Fibroblast of skin of scalp (primary cell): Measurements from ENCODE around the gene EMC6. TPM values are rescaled to one million over a fixed set of nuclear protein-coding genes. Genes with fewer than 3 reads are reported as not detected.

ENCODE experiments used
- DNase-seq: peaks from one replicate; pipeline ENCODE4 v3.0.0-alpha.2; 2013
- polyA plus RNA-seq, 2 experiments: library from polyadenylated mRNA; unstranded; fragments of 120-200 nt; gene quantifications; one replicate each; pipeline ENCODE4 v1.2.1, GENCODE V29; 2013; ENCODE audit not compliant: insufficient read length in 2 of 2

The EMC6 gene
- 43.2 TPM for polyA plus RNA-seq (2013, experiment 1 of 2; ENCODE audit: insufficient read length)
- 41.7 TPM for polyA plus RNA-seq (2013, experiment 2 of 2; ENCODE audit: insufficient read length)

GRCh38 chr17:3668279-3669084, at the start of gene EMC6, which contains the start of gene TAX1BP3:
Gene EMC6, plus strand, starts transcription at chr17:3668812. Its CDS starts 335 bp downstream, at chr17:3669147.
Gene TAX1BP3, minus strand, starts transcription at chr17:3668578. Its CDS starts 52 bp downstream, at chr17:3668526.
- peak; percentile 98 for DNase-seq

- no peak for DNase-seq
Observed at GRCh38 chr17:3621146-3621720, 47.4 kb upstream of the EMC6 start.

- DNase-seq, result no peak
Observed at GRCh38 chr17:3622977-3623594, 45.5 kb upstream of the EMC6 start.

- no peak for DNase-seq
Observed at GRCh38 chr17:3626831-3627768, 41.5 kb upstream of the EMC6 start.

- no peak for DNase-seq
Observed at GRCh38 chr17:3627769-3628167, 40.8 kb upstream of the EMC6 start.

GRCh38 chr17:3630781-3631180, 37.8 kb upstream of the EMC6 start:
- DNase-seq, result no peak

- DNase-seq, result no peak
Observed at GRCh38 chr17:3632287-3632686, 36.3 kb upstream of the EMC6 start.

GRCh38 chr17:3635474-3636153, 33.0 kb upstream of the EMC6 start:
- DNase-seq, result no peak

GRCh38 chr17:3636154-3636907, 32.3 kb upstream of the EMC6 start, which contains the start of the genes CTNS and SHPK:
Gene CTNS, plus strand, starts transcription at chr17:3636760. Its CDS starts 3,447 bp downstream, at chr17:3640207.
Gene SHPK, minus strand, starts transcription at chr17:3636250. Its CDS starts 31 bp downstream, at chr17:3636219.
- DNase-seq, result peak; percentile 97

GRCh38 chr17:3636908-3637373, 31.7 kb upstream of the EMC6 start:
- no peak for DNase-seq

- no peak for DNase-seq
Observed at GRCh38 chr17:3639981-3640596, 28.5 kb upstream of the EMC6 start.

GRCh38 chr17:3641014-3641413, 27.6 kb upstream of the EMC6 start:
- DNase-seq, result no peak

- DNase-seq, result no peak
Observed at GRCh38 chr17:3641717-3642486, 26.7 kb upstream of the EMC6 start.

GRCh38 chr17:3643889-3644349, 24.7 kb upstream of the EMC6 start:
- DNase-seq, result no peak

- DNase-seq, result no peak
Observed at GRCh38 chr17:3645310-3645709, 23.3 kb upstream of the EMC6 start.

- no peak for DNase-seq
Observed at GRCh38 chr17:3647251-3647650, 21.4 kb upstream of the EMC6 start.

- DNase-seq, result peak; percentile 65
Observed at GRCh38 chr17:3647769-3648555, 20.6 kb upstream of the EMC6 start.

- DNase-seq, result no peak
Observed at GRCh38 chr17:3655766-3656165, 12.8 kb upstream of the EMC6 start.
